H9 (cell line): ENCODE data around the gene ACBD6. TPM values are rescaled to one million over a fixed set of nuclear protein-coding genes. Genes with fewer than 3 reads are reported as not detected.
"Not testable (repeated sequence)": the region's sequence is repeated elsewhere in the genome, so short reads cannot be mapped to it uniquely, and the experiment has no call there.

Experiments
- DNase-seq: peaks from one replicate; pipeline ENCODE4 v3.0.0-alpha.2; 2017
- H2AFZ ChIP-seq: one replicate; pipeline ENCODE4 v1.6.1; 2013; ENCODE audit warnings: mild to moderate bottlenecking, low read length, control low read depth, moderate library complexity
- H2AK5ac ChIP-seq: 2 replicates; pipeline ENCODE4 v1.6.1; 2013; ENCODE audit warnings: low read length, control low read depth, mixed read lengths; ENCODE audit not compliant: insufficient read length
- H2BK120ac ChIP-seq: one replicate; pipeline ENCODE4 v1.6.1; 2013; ENCODE audit warnings: low read depth, mild to moderate bottlenecking, low read length, control low read depth, inconsistent platforms; ENCODE audit not compliant: poor library complexity, severe bottlenecking
- H2BK12ac ChIP-seq: 2 replicates; pipeline ENCODE4 v1.6.1; 2013; ENCODE audit warnings: low read length, control low read depth, mixed read lengths, low read depth; ENCODE audit not compliant: insufficient read length
- H2BK15ac ChIP-seq: 2 replicates; pipeline ENCODE4 v1.6.1; 2013; ENCODE audit warnings: low read depth, low read length, control low read depth
- H2BK20ac ChIP-seq: one replicate; pipeline ENCODE4 v1.6.1; 2013; ENCODE audit warnings: low read depth, mild to moderate bottlenecking, low read length, control low read depth, inconsistent platforms; ENCODE audit not compliant: poor library complexity, severe bottlenecking
- H2BK5ac ChIP-seq: 2 replicates; pipeline ENCODE4 v1.6.1; 2013; ENCODE audit warnings: low read length, control low read depth, mixed read lengths; ENCODE audit not compliant: insufficient read length
- H3K14ac ChIP-seq: 2 replicates; pipeline ENCODE4 v1.6.1; 2013; ENCODE audit warnings: low read length, control low read depth; ENCODE audit not compliant: insufficient read depth
- H3K18ac ChIP-seq: 2 replicates; pipeline ENCODE4 v1.6.1; 2013; ENCODE audit warnings: low read depth, mild to moderate bottlenecking, mixed read lengths, low read length, control low read depth; ENCODE audit not compliant: insufficient read length
- H3K23ac ChIP-seq: 2 replicates; pipeline ENCODE4 v1.6.1; 2013; ENCODE audit warnings: low read length, control low read depth, mixed read lengths, low read depth; ENCODE audit not compliant: insufficient read length
- H3K23me2 ChIP-seq: 2 replicates; pipeline ENCODE4 v1.6.1; 2013; ENCODE audit warnings: low read depth, mild to moderate bottlenecking, mixed read lengths, low read length, control low read depth; ENCODE audit not compliant: insufficient read length, poor library complexity, severe bottlenecking
- H3K27ac ChIP-seq: 2 replicates; pipeline ENCODE4 v1.5.1; 2013; ENCODE audit warnings: low read length, control low read depth, mixed read lengths, low read depth; ENCODE audit not compliant: insufficient read length
- H3K27me3 ChIP-seq: 2 replicates; pipeline ENCODE4 v1.6.1; 2013; ENCODE audit warnings: low read length, control low read depth, inconsistent platforms; ENCODE audit not compliant: insufficient read depth
- H3K4ac ChIP-seq: 2 replicates; pipeline ENCODE4 v1.6.1; 2013; ENCODE audit warnings: low read depth, mild to moderate bottlenecking, control low read depth, inconsistent platforms, low read length, moderate library complexity
- H3K4me1 ChIP-seq: 2 replicates; pipeline ENCODE4 v1.6.1; 2013; ENCODE audit warnings: low read length, control low read depth, inconsistent platforms; ENCODE audit not compliant: insufficient read depth
- H3K4me2 ChIP-seq: 2 replicates; pipeline ENCODE4 v1.6.1; 2013; ENCODE audit warnings: low read length, control low read depth, mixed read lengths; ENCODE audit not compliant: insufficient read length, insufficient read depth
- H3K56ac ChIP-seq: 2 replicates; pipeline ENCODE4 v1.6.1; 2013; ENCODE audit warnings: low read depth, mild to moderate bottlenecking, mixed read lengths, low read length, control low read depth; ENCODE audit not compliant: insufficient read length
- H3K79me1 ChIP-seq: 2 replicates; pipeline ENCODE4 v1.6.1; 2013; ENCODE audit warnings: low read depth, mild to moderate bottlenecking, moderate library complexity, low read length, control low read depth, inconsistent platforms; ENCODE audit not compliant: insufficient read depth, poor library complexity, severe bottlenecking
- H3K79me2 ChIP-seq: 2 replicates; pipeline ENCODE4 v1.6.1; 2013; ENCODE audit warnings: low read length, control low read depth, inconsistent platforms; ENCODE audit not compliant: insufficient read depth
- H3K9ac ChIP-seq: 2 replicates; pipeline ENCODE4 v1.6.1; 2013; ENCODE audit warnings: low read length, control low read depth, mixed read lengths; ENCODE audit not compliant: insufficient read length; ENCODE audit errors: extremely low read depth
- H3K9me3 ChIP-seq: one replicate; pipeline ENCODE4 v1.6.1; 2013; ENCODE audit warnings: low read depth, low read length, inconsistent platforms; ENCODE audit not compliant: control insufficient read depth
- H3T11ph ChIP-seq: one replicate; pipeline ENCODE4 v1.6.1; 2013; ENCODE audit warnings: mild to moderate bottlenecking, low read length, control low read depth, inconsistent platforms
- H4K20me1 ChIP-seq: one replicate; pipeline ENCODE4 v1.6.1; 2013; ENCODE audit not compliant: control insufficient read depth, insufficient read length, insufficient read depth
- H4K5ac ChIP-seq: 2 replicates; pipeline ENCODE4 v1.6.1; 2013; ENCODE audit warnings: low read depth, mild to moderate bottlenecking, mixed read lengths, low read length, control low read depth; ENCODE audit not compliant: insufficient read length
- H4K8ac ChIP-seq: replicated peaks from 2 replicates; pipeline ENCODE4 v1.6.1; 2013; ENCODE audit warnings: low read length, control low read depth, mixed read lengths, low read depth; ENCODE audit not compliant: insufficient read length
- H4K91ac ChIP-seq: 2 replicates; pipeline ENCODE4 v1.6.1; 2013; ENCODE audit warnings: low read depth, mild to moderate bottlenecking, moderate library complexity, mixed read lengths, low read length, control low read depth; ENCODE audit not compliant: insufficient read length
- H3K27ac Mint-ChIP-seq, 3 experiments: 2 replicates in 2 of 3; 3 replicates in 1 of 3; pipeline ENCODE4 v1.8.0; 2020 to 2021; ENCODE audit warnings: mixed read lengths in 3 of 3, mild to moderate bottlenecking in 1 of 3, moderate library complexity in 1 of 3
- H3K27me3 Mint-ChIP-seq: 2 replicates; pipeline ENCODE4 v1.8.0; 2021; ENCODE audit warnings: low read depth, mild to moderate bottlenecking, moderate library complexity, mixed read lengths
- H3K36me3 Mint-ChIP-seq, 3 experiments: 2 replicates in 2 of 3; 3 replicates in 1 of 3; pipeline ENCODE4 v1.8.0; 2020 to 2021; ENCODE audit warnings: low read depth in 3 of 3, mixed read lengths in 3 of 3; ENCODE audit not compliant: insufficient read depth in 1 of 3
- H3K4me1 Mint-ChIP-seq, 2 experiments: 2 replicates each; pipeline ENCODE4 v1.8.0; 2020; ENCODE audit warnings: mixed read lengths in 2 of 2
- H3K4me3 Mint-ChIP-seq, 2 experiments: 2 replicates in 1 of 2; 3 replicates in 1 of 2; pipeline ENCODE4 v1.8.0; 2020 to 2021; ENCODE audit warnings: mild to moderate bottlenecking in 2 of 2, mixed read lengths in 2 of 2, moderate library complexity in 1 of 2
- H3K9me3 Mint-ChIP-seq, 2 experiments: 2 replicates in 1 of 2; 3 replicates in 1 of 2; pipeline ENCODE4 v1.8.0; 2020; ENCODE audit warnings: mild to moderate bottlenecking in 2 of 2, mixed read lengths in 2 of 2, moderate library complexity in 1 of 2
- WGBS: extraction: QIAGEN DNeasy Blood & Tissue Kit; methylation state at CpG from one replicate; pipeline ENCODE4 v1.1.7; 2013; ENCODE audit warnings: missing lambda C conversion rate, low lambda C conversion rate, mixed read lengths; ENCODE audit not compliant: insufficient read length; ENCODE audit errors: extremely low coverage; 5-methylcytosine and 5-hydroxymethylcytosine counted together
- total RNA-seq: library from RNA; stranded (reverse); gene quantifications from 2 replicates; pipeline ENCODE4 v1.2.1, GENCODE V29; 2021
- TF ChIP-seq, protein P1 (sequence below): fragments of 200-600 bp; sonication (generic); conservative IDR thresholded peaks from 3 replicates; pipeline ENCODE4 v1.8.0; 2021; ENCODE audit warnings: antibody characterized with exemption, mild to moderate bottlenecking

ACBD6 gene
- total RNA-seq, 1 experiment from 2014 or later = 51.4 TPM

DNA sequence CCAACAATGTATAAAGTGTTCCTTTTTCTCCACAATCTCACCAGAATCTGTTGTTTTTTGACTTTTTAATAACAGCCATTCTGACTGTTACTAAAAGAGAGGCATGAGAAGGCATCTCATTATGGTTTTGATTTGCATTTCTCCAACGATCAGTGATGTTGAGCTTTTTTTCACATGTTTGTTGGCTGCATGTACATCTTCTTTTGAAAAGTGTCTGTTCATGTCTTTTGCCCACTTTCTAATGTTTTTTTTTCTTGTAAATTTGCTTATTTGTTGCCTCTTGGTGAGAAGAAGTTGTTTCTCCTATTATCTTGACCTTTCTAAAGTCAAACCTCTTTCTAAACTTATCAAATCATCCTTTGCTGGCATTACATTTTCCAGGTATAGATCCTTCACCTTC lies 80.8 kb downstream of the ACBD6 start:
- no peak overlapping the region for H3K18ac ChIP-seq
- no peak overlapping the region for H3T11ph ChIP-seq
- no peak overlapping the region for H2BK5ac ChIP-seq
- no peaks in the 10 kb centered on the region for H3K27me3 ChIP-seq
- no peak overlapping the region for H2AFZ ChIP-seq
- no peaks in the 10 kb centered on the region for H4K20me1 ChIP-seq
- no peak overlapping the region for H3K4ac ChIP-seq
- no CpG with 5 or more reads among the region's 1 CpG for WGBS
- H3K27ac Mint-ChIP-seq = no peak overlapping the region
- no peak overlapping the region for H3K4me2 ChIP-seq
- no peak overlapping the region for H3K27ac ChIP-seq
- no peak for DNase-seq
- no peak overlapping the region for H2AK5ac ChIP-seq
- H2BK15ac ChIP-seq = no peak overlapping the region
- H3K56ac ChIP-seq = no peak overlapping the region
- H3K36me3 Mint-ChIP-seq = peaks cover 7 to 11% (median 10%) of the 10 kb centered on the region in 3 experiments; a peak in 6 of 7 replicates
- TF ChIP-seq, protein P1, sequence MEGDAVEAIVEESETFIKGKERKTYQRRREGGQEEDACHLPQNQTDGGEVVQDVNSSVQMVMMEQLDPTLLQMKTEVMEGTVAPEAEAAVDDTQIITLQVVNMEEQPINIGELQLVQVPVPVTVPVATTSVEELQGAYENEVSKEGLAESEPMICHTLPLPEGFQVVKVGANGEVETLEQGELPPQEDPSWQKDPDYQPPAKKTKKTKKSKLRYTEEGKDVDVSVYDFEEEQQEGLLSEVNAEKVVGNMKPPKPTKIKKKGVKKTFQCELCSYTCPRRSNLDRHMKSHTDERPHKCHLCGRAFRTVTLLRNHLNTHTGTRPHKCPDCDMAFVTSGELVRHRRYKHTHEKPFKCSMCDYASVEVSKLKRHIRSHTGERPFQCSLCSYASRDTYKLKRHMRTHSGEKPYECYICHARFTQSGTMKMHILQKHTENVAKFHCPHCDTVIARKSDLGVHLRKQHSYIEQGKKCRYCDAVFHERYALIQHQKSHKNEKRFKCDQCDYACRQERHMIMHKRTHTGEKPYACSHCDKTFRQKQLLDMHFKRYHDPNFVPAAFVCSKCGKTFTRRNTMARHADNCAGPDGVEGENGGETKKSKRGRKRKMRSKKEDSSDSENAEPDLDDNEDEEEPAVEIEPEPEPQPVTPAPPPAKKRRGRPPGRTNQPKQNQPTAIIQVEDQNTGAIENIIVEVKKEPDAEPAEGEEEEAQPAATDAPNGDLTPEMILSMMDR = no peak
- H3K27me3 Mint-ChIP-seq = no peaks in the 10 kb centered on the region
- no peaks in the 10 kb centered on the region for H3K79me1 ChIP-seq
- no peaks in the 10 kb centered on the region; a peak in 1 of 5 replicates for H3K9me3 Mint-ChIP-seq
- H2BK120ac ChIP-seq = no peak overlapping the region
- no peak overlapping the region for H4K5ac ChIP-seq
- no peak overlapping the region for H4K8ac ChIP-seq
- H2BK20ac ChIP-seq = no peak overlapping the region
- H3K79me2 ChIP-seq = no peaks in the 10 kb centered on the region
- no peak overlapping the region for H3K14ac ChIP-seq
- H4K91ac ChIP-seq = no peak overlapping the region
- peaks cover 5% of the 10 kb centered on the region; the same call in 1 of the 2 replicates for H3K4me1 ChIP-seq
- H2BK12ac ChIP-seq = no peak overlapping the region
- peaks cover 17 to 21% of the 10 kb centered on the region in 2 experiments for H3K4me1 Mint-ChIP-seq
- H3K4me3 Mint-ChIP-seq = no peak overlapping the region
- no peak overlapping the region for H3K23ac ChIP-seq
- no peaks in the 10 kb centered on the region for H3K9me3 ChIP-seq
- no peaks in the 10 kb centered on the region for H3K23me2 ChIP-seq
- H3K9ac ChIP-seq = no peak overlapping the region

DNA sequence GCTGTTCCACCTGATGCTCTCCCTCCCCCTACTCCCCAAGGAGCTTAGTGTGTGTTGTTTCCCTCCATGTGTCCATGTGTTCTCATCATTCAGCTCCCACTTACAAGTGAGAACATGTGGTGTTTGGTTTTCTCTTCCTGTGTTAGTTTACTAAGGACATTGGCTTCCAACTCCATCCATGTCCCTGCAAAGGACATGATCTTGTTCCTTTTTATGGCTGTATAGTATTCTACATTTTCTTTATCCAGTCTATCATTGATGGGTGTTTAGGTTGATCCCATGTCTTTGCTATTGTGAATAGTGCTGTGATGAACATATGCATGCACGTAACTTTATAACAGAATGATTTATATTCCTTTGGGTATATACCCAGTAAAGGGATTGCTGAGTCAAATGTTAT lies 81.2 kb downstream of the ACBD6 start:
- H3K79me2 ChIP-seq, H4K8ac ChIP-seq, H4K91ac ChIP-seq, H3K9me3 ChIP-seq, H3K27me3 Mint-ChIP-seq, H3K23ac ChIP-seq, H2BK5ac ChIP-seq, H2BK20ac ChIP-seq, H3T11ph ChIP-seq, H3K4me1 ChIP-seq, H4K5ac ChIP-seq, H3K23me2 ChIP-seq, H2AK5ac ChIP-seq, H2BK12ac ChIP-seq, H3K4me3 Mint-ChIP-seq, H3K9me3 Mint-ChIP-seq, H3K9ac ChIP-seq, H3K27ac ChIP-seq, H3K18ac ChIP-seq, H2BK15ac ChIP-seq, H3K79me1 ChIP-seq, DNase-seq, H4K20me1 ChIP-seq, H2AFZ ChIP-seq, H3K56ac ChIP-seq, H3K14ac ChIP-seq, H2BK120ac ChIP-seq, H3K27me3 ChIP-seq, H3K4me2 ChIP-seq, H3K4ac ChIP-seq, H3K27ac Mint-ChIP-seq: not testable (repeated sequence)
- Mint-ChIP-seq H3K36me3 (peaks cover 7 to 11% (median 10%) of the 10 kb centered on the region in 3 experiments; a peak in 6 of 7 replicates), H3K4me1 (peaks cover 12 to 16% of the 10 kb centered on the region in 2 experiments)
- no CpG with 5 or more reads among the region's 1 CpG for WGBS
